Measurements from ENCODE around the gene PCCA. TPM values are rescaled to one million over a fixed set of nuclear protein-coding genes. Genes with fewer than 3 reads are reported as not detected.

Gene PCCA
- total and polyA plus RNA-seq, 2 of the 13 experiments (the other 11 are each of a cell fraction or from before 2014, with no cell fraction given) = 15.0 to 32.2 TPM

- ATAC-seq = no peak
- intact Hi-C loops (cut with micrococcal nuclease; ENCODE audit: unreplicated experiment) = no loop called here
- Histone ChIP-seq H3K9me3 (ENCODE audit: low read length) (no peaks in the 10 kb centered on the region), H3K4me1 (ENCODE audit: insufficient read depth, low read length) (peaks cover 7% of the 10 kb centered on the region), H2AFZ (ENCODE audit: low read length) (no peak overlapping the region), H3K4me2 (ENCODE audit: low read depth, low read length) (no peak overlapping the region), H4K20me1 (ENCODE audit: insufficient read depth, low read length) (no peaks in the 10 kb centered on the region), H3K27ac (ENCODE audit: extremely low read length, insufficient read depth, low read length) (no peak overlapping the region), H3K79me2 (ENCODE audit: insufficient read depth, low read length) (no peaks in the 10 kb centered on the region), H3K4me3 (replicated peaks in 1 of 3; ENCODE audit: insufficient read depth in 1 of 3, low read depth in 2 of 3, low read length in 3 of 3) (no peak overlapping the region), H3K9ac (ENCODE audit: insufficient read depth, low read depth, low read length) (no peak overlapping the region), H3K27me3 (ENCODE audit: control insufficient read depth in 1 of 2, insufficient read depth in 2 of 2, low read length in 2 of 2) (no peaks in the 10 kb centered on the region; a peak in 1 of 5 replicates), H3K36me3 (replicated peaks in 1 of 2; ENCODE audit: control insufficient read depth in 1 of 2, insufficient read depth in 2 of 2, low read length in 2 of 2) (no peaks in the 10 kb centered on the region)
- CTCF ChIA-PET (ENCODE audit: low intra/inter-chr PET ratio, low total read pairs) = no interaction called here
- FAIRE-seq = no peak
- no peak for DNase-seq (ENCODE audit: low spot score)
- BruUV-seq (replicated peaks) = no TSS peak
- TF ChIP-seq CBFB (CRISPR knock-in tag; IDR thresholded peaks at IDR 0.05) = no peak
- TF ChIP-seq ZSCAN20 (CRISPR knock-in tag; IDR thresholded peaks at IDR 0.05; ENCODE audit: borderline replicate concordance) = no peak
- no peak for TF ChIP-seq JARID2 (CRISPR knock-in tag; IDR thresholded peaks at IDR 0.05; ENCODE audit: insufficient replicate concordance)
- TF ChIP-seq HNF4A (CRISPR knock-in tag; IDR thresholded peaks at IDR 0.05) = no peak
- TF ChIP-seq ZNF550 (CRISPR knock-in tag; IDR thresholded peaks at IDR 0.05; ENCODE audit: borderline replicate concordance) = no peak
- no peak for TF ChIP-seq ZNF704 (CRISPR knock-in tag; IDR thresholded peaks at IDR 0.05; ENCODE audit: borderline replicate concordance)
- TF ChIP-seq GTF3A (CRISPR knock-in tag; conservative IDR thresholded peaks at IDR 0.05) = no peak
- WGBS (ENCODE audit: low lambda C conversion rate) = 98% methylated on average over 9 of the region's 9 CpGs
- POLR2A ChIA-PET = no interaction called here
- in situ Hi-C loops (cut with HindIII; ENCODE audit: extremely low pct_ligation_motif_present, low pct_unique_long_range_greater_than_20kb) = no loop called here
These were observed 353.4 kb downstream of the PCCA start for GRCh38 chr13:100442095-100442832.
